ENCODE results near the gene TAF1D.

Gene TAF1D

GRCh38 chr11:93730108-93731107, 10.9 kb downstream of the TAF1D start:
- no peak overlapping the region for H3K4me3 ChIP-seq (ENCODE audit: low read length)
- no peak for DNase-seq (ENCODE audit: low read depth, low spot score)

GRCh38 chr11:93729129-93729616, 12.1 kb downstream of the TAF1D start:
- DNase-seq (ENCODE audit: low read depth, low spot score), result no peak
- H3K4me3 ChIP-seq (ENCODE audit: low read length), result no peak overlapping the region

GRCh38 chr11:93728792-93729128, 12.5 kb downstream of the TAF1D start:
- no peak overlapping the region for H3K4me3 ChIP-seq (ENCODE audit: low read length)
- DNase-seq (ENCODE audit: low read depth, low spot score), result no peak

- no peak for DNase-seq (ENCODE audit: low read depth, low spot score)
- no peak overlapping the region for H3K4me3 ChIP-seq (ENCODE audit: low read length)
Measured at GRCh38 chr11:93727985-93728791, 13.1 kb downstream of the TAF1D start.

- no peak overlapping the region for H3K4me3 ChIP-seq (ENCODE audit: low read length)
- no peak for DNase-seq (ENCODE audit: low read depth, low spot score)
Measured at GRCh38 chr11:93724089-93724488, 17.2 kb downstream of the TAF1D start.

GRCh38 chr11:93720522-93720921, 20.8 kb downstream of the TAF1D start:
- H3K4me3 ChIP-seq (ENCODE audit: low read length), result no peak overlapping the region
- DNase-seq (ENCODE audit: low read depth, low spot score), result no peak

GRCh38 chr11:93719310-93719709, 22.0 kb downstream of the TAF1D start:
- no peak overlapping the region for H3K4me3 ChIP-seq (ENCODE audit: low read length)
- no peak for DNase-seq (ENCODE audit: low read depth, low spot score)

GRCh38 chr11:93718057-93718563, 23.2 kb downstream of the TAF1D start:
- peak; percentile 63 for DNase-seq (ENCODE audit: low read depth, low spot score)
- H3K4me3 ChIP-seq (ENCODE audit: low read length), result no peak overlapping the region

GRCh38 chr11:93717501-93717900, 23.8 kb downstream of the TAF1D start:
- no peak for DNase-seq (ENCODE audit: low read depth, low spot score)
- H3K4me3 ChIP-seq (ENCODE audit: low read length), result no peak overlapping the region

GRCh38 chr11:93715797-93716396, 25.4 kb downstream of the TAF1D start:
- DNase-seq (ENCODE audit: low read depth, low spot score), result no peak
- no peak overlapping the region for H3K4me3 ChIP-seq (ENCODE audit: low read length)

- H3K4me3 ChIP-seq (ENCODE audit: low read length), result no peak overlapping the region
- no peak for DNase-seq (ENCODE audit: low read depth, low spot score)
Measured at GRCh38 chr11:93712678-93713077, 28.6 kb downstream of the TAF1D start.

GRCh38 chr11:93710239-93710638, 31.1 kb downstream of the TAF1D start:
- H3K4me3 ChIP-seq (ENCODE audit: low read length), result no peak overlapping the region
- no peak for DNase-seq (ENCODE audit: low read depth, low spot score)

GRCh38 chr11:93704237-93704636, 37.1 kb downstream of the TAF1D start:
- DNase-seq (ENCODE audit: low read depth, low spot score), result no peak
- no peak overlapping the region for H3K4me3 ChIP-seq (ENCODE audit: low read length)

GRCh38 chr11:93700830-93701229, 40.5 kb downstream of the TAF1D start:
- H3K4me3 ChIP-seq (ENCODE audit: low read length), result no peak overlapping the region
- DNase-seq (ENCODE audit: low read depth, low spot score), result no peak

- no peak overlapping the region for H3K4me3 ChIP-seq (ENCODE audit: low read length)
- DNase-seq (ENCODE audit: low read depth, low spot score), result no peak
Measured at GRCh38 chr11:93697611-93698010, 43.7 kb downstream of the TAF1D start.

GRCh38 chr11:93694557-93694956, 46.7 kb downstream of the TAF1D start:
- no peak overlapping the region for H3K4me3 ChIP-seq (ENCODE audit: low read length)
- DNase-seq (ENCODE audit: low read depth, low spot score), result no peak

- DNase-seq (ENCODE audit: low read depth, low spot score), result no peak
- no peak overlapping the region for H3K4me3 ChIP-seq (ENCODE audit: low read length)
Measured at GRCh38 chr11:93694109-93694508, 47.2 kb downstream of the TAF1D start.

- no peak for DNase-seq (ENCODE audit: low read depth, low spot score)
Measured at GRCh38 chr11:93689240-93689639, 52.1 kb downstream of the TAF1D start.

GRCh38 chr11:93686812-93687211, 54.5 kb downstream of the TAF1D start:
- no peak overlapping the region for H3K4me3 ChIP-seq (ENCODE audit: low read length)
- no peak for DNase-seq (ENCODE audit: low read depth, low spot score)

More at GRCh38 chr11:93689240-93689639, 52.1 kb downstream of the TAF1D start:
- no peak overlapping the region for H3K4me3 ChIP-seq (ENCODE audit: low read length)
